ENCODE results near the gene HNRNPU.
A peak's percentile ranks its signal among the peaks of the same experiment; 100 is the strongest.

HNRNPU gene

DNA sequence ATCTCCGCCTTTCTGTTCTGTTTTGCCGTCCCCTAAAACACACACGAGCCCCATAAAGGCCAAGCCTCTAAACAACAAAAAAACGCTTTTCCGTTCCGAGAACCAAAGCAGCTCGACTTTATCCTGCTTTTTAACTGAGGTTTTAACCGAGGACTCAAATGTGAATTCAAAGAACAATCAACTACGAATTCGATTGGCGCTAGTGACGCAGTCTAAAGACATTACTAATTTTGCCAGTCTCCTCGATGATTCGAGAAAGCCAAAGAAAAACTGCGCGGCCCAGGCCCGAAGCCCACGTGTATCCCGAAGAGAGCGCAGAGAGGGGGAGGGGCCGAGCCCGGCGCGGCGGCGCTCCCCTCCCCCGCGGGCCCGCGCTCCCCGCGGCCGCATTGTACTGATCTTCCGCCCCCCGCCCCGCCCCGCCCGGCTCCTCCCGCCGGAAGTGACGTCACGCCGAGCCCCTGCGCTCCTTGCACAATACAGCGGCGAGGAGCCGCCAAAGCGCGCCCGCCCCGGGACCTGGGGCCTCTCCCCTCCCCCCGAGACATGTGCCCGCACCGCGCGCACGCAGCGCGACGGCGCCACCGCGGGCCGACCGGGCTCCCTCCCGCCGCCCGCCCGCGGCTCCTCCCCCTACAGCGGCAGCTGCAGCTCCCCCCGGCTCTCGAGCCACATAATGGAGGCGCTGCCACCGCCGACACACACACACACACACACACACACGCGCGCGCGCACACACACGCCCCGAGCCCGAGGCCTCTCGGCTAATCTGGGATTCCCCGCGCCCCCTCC, 1.4 kb downstream of the HNRNPU start:
- H3K27ac ChIP-seq (ENCODE audit: extremely low read depth, low read depth, low read length): peak overlapping the region; percentile 100
- peak overlapping the region; percentile 80 for H3K4me3 ChIP-seq (ENCODE audit: low read depth, low read length)
- H3K36me3 ChIP-seq (ENCODE audit: control insufficient read depth in 2 of 2, insufficient read depth in 1 of 2, low read length in 2 of 2): peaks cover 38 to 53% of the 10 kb centered on the region in 2 experiments
- ChIA-PET POLR2A (interaction anchor here (0.5 to 5.5 kb wide), 17 partner anchors 8 to 259 kb away, joined by 3 to 98 read pairs (median 5); partner anchors contain the start of gene COX20), CTCF (interaction anchor here (0.7 to 6.6 kb wide), 2 partner anchors 25 to 179 kb away, joined by 3 to 38 read pairs; no protein-coding TSS in a partner anchor)
- H3K4me1 ChIP-seq (ENCODE audit: control insufficient read depth, insufficient read depth, low read length): peaks cover 16% of the 10 kb centered on the region
- H3K9me3 ChIP-seq (ENCODE audit: control insufficient read depth, insufficient read depth, low read depth, low read length): no peaks in the 10 kb centered on the region
- TF ChIP-seq, protein P1, sequence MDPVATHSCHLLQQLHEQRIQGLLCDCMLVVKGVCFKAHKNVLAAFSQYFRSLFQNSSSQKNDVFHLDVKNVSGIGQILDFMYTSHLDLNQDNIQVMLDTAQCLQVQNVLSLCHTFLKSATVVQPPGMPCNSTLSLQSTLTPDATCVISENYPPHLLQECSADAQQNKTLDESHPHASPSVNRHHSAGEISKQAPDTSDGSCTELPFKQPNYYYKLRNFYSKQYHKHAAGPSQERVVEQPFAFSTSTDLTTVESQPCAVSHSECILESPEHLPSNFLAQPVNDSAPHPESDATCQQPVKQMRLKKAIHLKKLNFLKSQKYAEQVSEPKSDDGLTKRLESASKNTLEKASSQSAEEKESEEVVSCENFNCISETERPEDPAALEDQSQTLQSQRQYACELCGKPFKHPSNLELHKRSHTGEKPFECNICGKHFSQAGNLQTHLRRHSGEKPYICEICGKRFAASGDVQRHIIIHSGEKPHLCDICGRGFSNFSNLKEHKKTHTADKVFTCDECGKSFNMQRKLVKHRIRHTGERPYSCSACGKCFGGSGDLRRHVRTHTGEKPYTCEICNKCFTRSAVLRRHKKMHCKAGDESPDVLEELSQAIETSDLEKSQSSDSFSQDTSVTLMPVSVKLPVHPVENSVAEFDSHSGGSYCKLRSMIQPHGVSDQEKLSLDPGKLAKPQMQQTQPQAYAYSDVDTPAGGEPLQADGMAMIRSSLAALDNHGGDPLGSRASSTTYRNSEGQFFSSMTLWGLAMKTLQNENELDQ (tag by site-specific recombination; IDR thresholded peaks at IDR 0.05; ENCODE audit: low read depth): no peak
- no peak for TF ChIP-seq ZNF354C (tag by site-specific recombination; IDR thresholded peaks at IDR 0.05; ENCODE audit: borderline replicate concordance, low read depth)
- TF ChIP-seq, protein P2, sequence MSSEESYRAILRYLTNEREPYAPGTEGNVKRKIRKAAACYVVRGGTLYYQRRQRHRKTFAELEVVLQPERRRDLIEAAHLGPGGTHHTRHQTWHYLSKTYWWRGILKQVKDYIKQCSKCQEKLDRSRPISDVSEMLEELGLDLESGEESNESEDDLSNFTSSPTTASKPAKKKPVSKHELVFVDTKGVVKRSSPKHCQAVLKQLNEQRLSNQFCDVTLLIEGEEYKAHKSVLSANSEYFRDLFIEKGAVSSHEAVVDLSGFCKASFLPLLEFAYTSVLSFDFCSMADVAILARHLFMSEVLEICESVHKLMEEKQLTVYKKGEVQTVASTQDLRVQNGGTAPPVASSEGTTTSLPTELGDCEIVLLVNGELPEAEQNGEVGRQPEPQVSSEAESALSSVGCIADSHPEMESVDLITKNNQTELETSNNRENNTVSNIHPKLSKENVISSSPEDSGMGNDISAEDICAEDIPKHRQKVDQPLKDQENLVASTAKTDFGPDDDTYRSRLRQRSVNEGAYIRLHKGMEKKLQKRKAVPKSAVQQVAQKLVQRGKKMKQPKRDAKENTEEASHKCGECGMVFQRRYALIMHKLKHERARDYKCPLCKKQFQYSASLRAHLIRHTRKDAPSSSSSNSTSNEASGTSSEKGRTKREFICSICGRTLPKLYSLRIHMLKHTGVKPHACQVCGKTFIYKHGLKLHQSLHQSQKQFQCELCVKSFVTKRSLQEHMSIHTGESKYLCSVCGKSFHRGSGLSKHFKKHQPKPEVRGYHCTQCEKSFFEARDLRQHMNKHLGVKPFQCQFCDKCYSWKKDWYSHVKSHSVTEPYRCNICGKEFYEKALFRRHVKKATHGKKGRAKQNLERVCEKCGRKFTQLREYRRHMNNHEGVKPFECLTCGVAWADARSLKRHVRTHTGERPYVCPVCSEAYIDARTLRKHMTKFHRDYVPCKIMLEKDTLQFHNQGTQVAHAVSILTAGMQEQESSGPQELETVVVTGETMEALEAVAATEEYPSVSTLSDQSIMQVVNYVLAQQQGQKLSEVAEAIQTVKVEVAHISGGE (tag by site-specific recombination; conservative IDR thresholded peaks at IDR 0.05; ENCODE audit: low read depth): peak; percentile 36
- TF ChIP-seq ZNF473 (tag by site-specific recombination; IDR thresholded peaks at IDR 0.05): no peak
- no peak for TF ChIP-seq ZNF132 (tag by site-specific recombination; IDR thresholded peaks at IDR 0.05; ENCODE audit: borderline replicate concordance)
- TF ChIP-seq HOXD13 (CRISPR knock-in tag; IDR thresholded peaks at IDR 0.05; ENCODE audit: borderline replicate concordance): peak; percentile 54; the same call in 1 of the 2 replicates
- peak; percentile 91 for TF ChIP-seq ZIC2 (tag by site-specific recombination; IDR thresholded peaks at IDR 0.05)
- TF ChIP-seq ZFP3 (tag by site-specific recombination; IDR thresholded peaks at IDR 0.05; ENCODE audit: low read depth): no peak
- no peak for TF ChIP-seq ZNF223 (tag by site-specific recombination; IDR thresholded peaks at IDR 0.05)
- TF ChIP-seq ZNF701 (tag by site-specific recombination; IDR thresholded peaks at IDR 0.05): no peak
- peak; percentile 85; the same call in 1 of the 2 replicates for TF ChIP-seq ZNF341 (tag by site-specific recombination; IDR thresholded peaks at IDR 0.05; ENCODE audit: low read depth)
- peak; percentile 88 for TF ChIP-seq YY1 (tag by site-specific recombination; IDR thresholded peaks at IDR 0.05)
- no peak for TF ChIP-seq RBAK (tag by site-specific recombination; IDR thresholded peaks at IDR 0.05)
- TF ChIP-seq ZFP37 (tag by site-specific recombination; IDR thresholded peaks at IDR 0.05): no peak
- TF ChIP-seq, protein P3, sequence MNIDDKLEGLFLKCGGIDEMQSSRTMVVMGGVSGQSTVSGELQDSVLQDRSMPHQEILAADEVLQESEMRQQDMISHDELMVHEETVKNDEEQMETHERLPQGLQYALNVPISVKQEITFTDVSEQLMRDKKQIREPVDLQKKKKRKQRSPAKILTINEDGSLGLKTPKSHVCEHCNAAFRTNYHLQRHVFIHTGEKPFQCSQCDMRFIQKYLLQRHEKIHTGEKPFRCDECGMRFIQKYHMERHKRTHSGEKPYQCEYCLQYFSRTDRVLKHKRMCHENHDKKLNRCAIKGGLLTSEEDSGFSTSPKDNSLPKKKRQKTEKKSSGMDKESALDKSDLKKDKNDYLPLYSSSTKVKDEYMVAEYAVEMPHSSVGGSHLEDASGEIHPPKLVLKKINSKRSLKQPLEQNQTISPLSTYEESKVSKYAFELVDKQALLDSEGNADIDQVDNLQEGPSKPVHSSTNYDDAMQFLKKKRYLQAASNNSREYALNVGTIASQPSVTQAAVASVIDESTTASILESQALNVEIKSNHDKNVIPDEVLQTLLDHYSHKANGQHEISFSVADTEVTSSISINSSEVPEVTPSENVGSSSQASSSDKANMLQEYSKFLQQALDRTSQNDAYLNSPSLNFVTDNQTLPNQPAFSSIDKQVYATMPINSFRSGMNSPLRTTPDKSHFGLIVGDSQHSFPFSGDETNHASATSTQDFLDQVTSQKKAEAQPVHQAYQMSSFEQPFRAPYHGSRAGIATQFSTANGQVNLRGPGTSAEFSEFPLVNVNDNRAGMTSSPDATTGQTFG (tag by site-specific recombination; IDR thresholded peaks at IDR 0.05; ENCODE audit: borderline replicate concordance): no peak
- TF ChIP-seq, protein P4, sequence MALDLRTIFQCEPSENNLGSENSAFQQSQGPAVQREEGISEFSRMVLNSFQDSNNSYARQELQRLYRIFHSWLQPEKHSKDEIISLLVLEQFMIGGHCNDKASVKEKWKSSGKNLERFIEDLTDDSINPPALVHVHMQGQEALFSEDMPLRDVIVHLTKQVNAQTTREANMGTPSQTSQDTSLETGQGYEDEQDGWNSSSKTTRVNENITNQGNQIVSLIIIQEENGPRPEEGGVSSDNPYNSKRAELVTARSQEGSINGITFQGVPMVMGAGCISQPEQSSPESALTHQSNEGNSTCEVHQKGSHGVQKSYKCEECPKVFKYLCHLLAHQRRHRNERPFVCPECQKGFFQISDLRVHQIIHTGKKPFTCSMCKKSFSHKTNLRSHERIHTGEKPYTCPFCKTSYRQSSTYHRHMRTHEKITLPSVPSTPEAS (tag by site-specific recombination; IDR thresholded peaks at IDR 0.05): peak; percentile 95
- TF ChIP-seq ZNF585B (tag by site-specific recombination; IDR thresholded peaks at IDR 0.05): no peak
- TF ChIP-seq KLF16 (tag by site-specific recombination; IDR thresholded peaks at IDR 0.05): peak; percentile 90
- TF ChIP-seq ZNF24 (tag by site-specific recombination; IDR thresholded peaks at IDR 0.05): peak; percentile 54
- no peak for TF ChIP-seq ZNF521 (tag by site-specific recombination; IDR thresholded peaks at IDR 0.05)
- no peak for TF ChIP-seq ZNF510 (tag by site-specific recombination; IDR thresholded peaks at IDR 0.05; ENCODE audit: insufficient replicate concordance)
- 0 out of 2 replicates have a peak, but pooled peaks have one; percentile 18 for TF ChIP-seq ZSCAN23 (tag by site-specific recombination; IDR thresholded peaks at IDR 0.05)
- TF ChIP-seq ZNF660 (tag by site-specific recombination; IDR thresholded peaks at IDR 0.05): peak; percentile 61
- TF ChIP-seq ZNF404 (tag by site-specific recombination; IDR thresholded peaks at IDR 0.05): no peak
- TF ChIP-seq REPIN1 (tag by site-specific recombination; IDR thresholded peaks at IDR 0.05; ENCODE audit: low read depth): no peak
- TF ChIP-seq GFI1B (tag by site-specific recombination; IDR thresholded peaks at IDR 0.05): peak; percentile 85
- TF ChIP-seq ZNF423 (tag by site-specific recombination; IDR thresholded peaks at IDR 0.05): peak; percentile 63
- TF ChIP-seq KLF10 (tag by site-specific recombination; IDR thresholded peaks at IDR 0.05): peak; percentile 93
- TF ChIP-seq ZNF529 (tag by site-specific recombination; IDR thresholded peaks at IDR 0.05; ENCODE audit: insufficient replicate concordance): no peak
